Thoracic aorta (tissue), 2 donors: ENCODE results near the gene RTN4R. TPM values are rescaled to one million over a fixed set of nuclear protein-coding genes. Genes with fewer than 3 reads are reported as not detected.

ENCODE experiments used
- ATAC-seq: fragments of 150-250 bp; one replicate; pipeline ENCODE4 v1.8.0; 2017; ENCODE audit warnings: low read depth; ENCODE audit not compliant: insufficient number of reproducible peaks, low FRiP score
- DNase-seq: peaks from one replicate; pipeline ENCODE4 v3.0.0-alpha.2; 2020; ENCODE audit warnings: low spot score
- H3K27ac ChIP-seq, 2 donors: fragments of 200-600 bp; sonication (generic); 1 replicate in 1 of 2; 2 replicates in 1 of 2; pipeline ENCODE4 v1.5.1; 2016; ENCODE audit warnings: mild to moderate bottlenecking in 2 of 2, moderate library complexity in 2 of 2
- H3K27me3 ChIP-seq: fragments of 200-600 bp; sonication (generic); replicated peaks from 2 replicates; pipeline ENCODE4 v1.6.0; 2016; ENCODE audit warnings: mild to moderate bottlenecking; ENCODE audit not compliant: insufficient read depth
- H3K36me3 ChIP-seq: fragments of 200-600 bp; sonication (generic); one replicate; pipeline ENCODE4 v1.5.1; 2016
- H3K4me1 ChIP-seq, 2 donors: fragments of 200-600 bp; sonication (generic); 1 replicate in 1 of 2; 2 replicates in 1 of 2; pipeline versions ENCODE4 v1.5.1 to v1.6.0; 2016; ENCODE audit warnings: low read depth in 2 of 2, mild to moderate bottlenecking in 1 of 2; ENCODE audit not compliant: control insufficient read depth in 1 of 2
- H3K4me3 ChIP-seq: fragments of 200-600 bp; sonication (generic); 2 replicates; pipeline ENCODE4 v1.5.1; 2016; ENCODE audit warnings: mild to moderate bottlenecking
- H3K9me3 ChIP-seq: fragments of 200-600 bp; sonication (generic); 2 replicates; pipeline ENCODE4 v1.5.1; 2016
- CTCF ChIP-seq: fragments of 200-600 bp; sonication (generic); IDR thresholded peaks from one replicate; pipeline ENCODE4 v1.5.1; 2019; ENCODE audit warnings: antibody characterized with exemption
- total RNA-seq, 2 donors: library from RNA; depleted of rRNA; stranded (reverse); fragments of >200 nt; gene quantifications; one replicate each; pipeline versions ENCODE4 v1.1.0 to v1.2.3, GENCODE V29; 2016

RTN4R gene
- total RNA-seq, 2 donors from 2014 or later = 7.4 TPM; not detected in 1

- DNase-seq = no peak
- TF ChIP-seq CTCF = no peak
- no peak for ATAC-seq
- Histone ChIP-seq H3K4me1 (peaks cover 27 to 62% of the 10 kb centered on the region in 2 donors), H3K27ac (no peak overlapping the region), H3K27me3 (no peaks in the 10 kb centered on the region), H3K4me3 (no peak overlapping the region), H3K36me3 (no peaks in the 10 kb centered on the region), H3K9me3 (no peaks in the 10 kb centered on the region)
Measured at GRCh38 chr22:20226077-20226716, 41.9 kb downstream of the RTN4R start.

DNA sequence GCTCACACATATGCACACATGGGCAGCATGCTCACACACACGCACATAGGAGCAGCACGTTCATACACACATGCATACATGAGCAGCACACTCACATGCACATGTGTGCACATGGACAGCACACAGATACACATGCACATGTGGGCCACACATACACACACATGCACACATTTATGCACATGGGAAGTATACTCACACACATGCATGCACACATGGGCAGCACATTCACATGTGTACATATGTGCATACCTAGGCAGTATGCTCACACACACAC lies 42.5 kb downstream of the RTN4R start:
- H3K27ac ChIP-seq = no peak overlapping the region
- ATAC-seq (no peak), DNase-seq (no peak)
- H3K36me3 ChIP-seq = no peaks in the 10 kb centered on the region
- no peaks in the 10 kb centered on the region for H3K9me3 ChIP-seq
- no peak overlapping the region for H3K4me3 ChIP-seq
- H3K27me3 ChIP-seq = no peaks in the 10 kb centered on the region
- H3K4me1 ChIP-seq = peaks cover 24 to 57% of the 10 kb centered on the region in 2 donors
- no peak for TF ChIP-seq CTCF

DNA sequence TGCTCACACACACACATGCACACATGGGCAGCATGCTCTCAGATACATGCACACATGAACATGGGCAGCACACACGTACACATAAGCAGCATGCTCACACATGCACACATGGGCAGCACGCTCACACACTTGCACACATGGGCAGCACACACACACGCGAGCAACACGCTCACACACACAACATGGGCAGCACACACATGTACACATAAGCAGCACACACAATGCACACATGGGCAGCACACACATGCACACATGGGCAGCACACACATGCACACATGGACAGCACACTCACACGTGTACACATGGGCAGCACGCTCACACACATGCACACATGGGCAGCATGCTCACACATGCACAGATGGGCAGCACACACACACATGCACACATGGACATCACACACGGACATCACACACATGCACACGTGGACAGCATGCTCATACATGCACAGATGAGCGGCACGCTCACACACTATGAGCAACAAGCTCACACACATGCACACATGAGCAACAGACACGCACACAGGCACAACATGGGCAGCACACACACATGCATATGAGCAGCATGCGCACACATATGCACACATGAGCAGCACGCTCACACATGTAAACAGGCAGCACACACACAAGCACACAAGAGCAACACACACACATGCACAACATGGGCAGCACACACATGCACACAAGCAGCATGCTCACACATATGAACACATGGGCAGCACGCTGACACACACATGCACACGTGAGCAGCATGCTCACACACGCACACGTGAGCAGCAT lies 43.0 kb downstream of the RTN4R start:
- H3K9me3 ChIP-seq = no peaks in the 10 kb centered on the region
- DNase-seq (no peak), ATAC-seq (no peak)
- no peaks in the 10 kb centered on the region for H3K27me3 ChIP-seq
- no peak overlapping the region for H3K27ac ChIP-seq
- no peak for TF ChIP-seq CTCF
- H3K4me3 ChIP-seq = no peak overlapping the region
- H3K4me1 ChIP-seq = peaks cover 20 to 52% of the 10 kb centered on the region in 2 donors
- no peaks in the 10 kb centered on the region for H3K36me3 ChIP-seq

- Histone ChIP-seq H3K9me3 (no peaks in the 10 kb centered on the region), H3K27ac (no peak overlapping the region), H3K4me1 (peaks cover 12 to 43% of the 10 kb centered on the region in 2 donors), H3K27me3 (no peaks in the 10 kb centered on the region), H3K4me3 (no peak overlapping the region), H3K36me3 (no peaks in the 10 kb centered on the region)
- ATAC-seq = no peak
- DNase-seq = no peak
- TF ChIP-seq CTCF = no peak
Measured at GRCh38 chr22:20224256-20224626, 43.9 kb downstream of the RTN4R start.

DNA sequence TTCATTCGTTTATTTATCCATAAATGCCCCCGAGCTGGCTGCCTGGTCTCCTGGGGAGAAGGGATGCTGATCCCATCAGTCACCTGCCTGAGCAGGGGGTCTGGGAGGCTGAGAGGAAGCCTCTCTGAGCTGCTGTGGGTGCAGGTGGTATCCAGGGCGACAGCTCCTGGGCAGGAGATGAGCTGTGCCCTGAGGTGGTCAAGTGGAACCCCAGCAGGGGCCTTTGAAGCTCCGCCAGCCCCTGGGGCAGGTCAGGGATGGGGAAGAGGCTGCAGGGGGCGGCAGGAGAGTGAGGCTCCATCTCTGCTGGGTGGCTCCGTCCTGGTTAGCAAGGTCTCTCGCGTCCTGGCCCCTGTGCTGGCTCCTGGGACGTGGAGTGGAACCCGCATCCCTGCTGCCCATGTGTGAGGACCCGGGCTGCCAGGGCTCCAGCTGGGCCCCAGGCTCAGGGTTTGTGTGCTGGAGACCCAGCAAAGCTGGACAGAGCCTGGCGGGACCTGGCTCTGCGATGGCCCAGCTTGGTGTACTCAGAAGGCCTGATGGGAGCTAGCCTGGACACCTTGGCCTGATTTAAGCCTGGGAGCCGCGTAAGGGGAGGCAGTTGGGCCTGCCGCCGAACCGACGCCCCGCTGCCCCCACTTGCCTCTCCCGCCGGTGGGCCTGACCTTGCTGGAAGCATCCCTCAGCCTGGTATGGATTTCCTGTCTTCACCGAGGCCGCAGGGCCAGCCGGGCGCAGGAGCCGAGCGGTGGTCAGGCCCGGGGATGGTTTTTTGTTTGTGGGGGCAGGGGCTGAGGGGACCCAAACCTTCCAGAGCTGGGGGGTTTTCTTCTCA lies 44.5 kb downstream of the RTN4R start:
- no peak overlapping the region for H3K4me3 ChIP-seq
- H3K9me3 ChIP-seq = no peaks in the 10 kb centered on the region
- peaks cover 6 to 37% of the 10 kb centered on the region in 2 donors for H3K4me1 ChIP-seq
- no peaks in the 10 kb centered on the region for H3K27me3 ChIP-seq
- no peaks in the 10 kb centered on the region for H3K36me3 ChIP-seq
- peak overlapping the region in 1 of 2 donors; percentile 66 for H3K27ac ChIP-seq
- TF ChIP-seq CTCF = no peak
- ATAC-seq = no peak
- no peak for DNase-seq
